ENCODE results near the gene LY6G5C. TPM values are rescaled to one million over a fixed set of nuclear protein-coding genes. Genes with fewer than 3 reads are reported as not detected.

The LY6G5C gene
- total and polyA plus RNA-seq, 2 experiments from 2014 or later: 2.1 TPM; not detected in 1

GRCh38 chr6:31723980-31724691 is 43.3 kb upstream of the LY6G5C start:
- H3K36me3 Mint-ChIP-seq (ENCODE audit: low read depth): peaks cover 22% of the 10 kb centered on the region
- peaks cover 9% of the 10 kb centered on the region; the same call in 1 of the 3 replicates for H3K4me1 Mint-ChIP-seq
- H3K9me3 Mint-ChIP-seq: no peaks in the 10 kb centered on the region; the same call in 2 of the 3 replicates
- Histone ChIP-seq H3K27me3 (ENCODE audit: insufficient read depth) (peaks cover 8% of the 10 kb centered on the region; the same call in 1 of the 2 replicates), H3K4me3 (no peak overlapping the region), H3K9me2 (ENCODE audit: insufficient read depth) (no peaks in the 10 kb centered on the region), H2AFZ (no peak overlapping the region), H3K4me2 (no peak overlapping the region), H3F3A (replicated peaks; ENCODE audit: low read depth) (no peaks in the 10 kb centered on the region), H3K4me1 (ENCODE audit: insufficient read depth) (peaks cover 4% of the 10 kb centered on the region; the same call in 1 of the 2 replicates), H3K36me3 (ENCODE audit: insufficient read depth) (no peaks in the 10 kb centered on the region), H3K27ac (ENCODE audit: low read depth) (no peak overlapping the region), H4K20me1 (replicated peaks; ENCODE audit: insufficient read depth) (no peaks in the 10 kb centered on the region), H3K79me2 (replicated peaks; ENCODE audit: insufficient read depth) (no peaks in the 10 kb centered on the region)
- DNase-seq (ENCODE audit: low spot score) (no peak), ATAC-seq (no peak)
- H3K27me3 Mint-ChIP-seq (ENCODE audit: insufficient read depth, low read depth, poor library complexity): peaks cover 21% of the 10 kb centered on the region
- TF ChIP-seq ZNF331 (CRISPR knock-in tag; IDR thresholded peaks at IDR 0.05; ENCODE audit: low read depth) (no peak), ZNF114 (CRISPR knock-in tag; IDR thresholded peaks at IDR 0.05) (no peak), ZNF462 (CRISPR knock-in tag; IDR thresholded peaks at IDR 0.05) (no peak), CREB1 (CRISPR knock-in tag; IDR thresholded peaks at IDR 0.05; ENCODE audit: low read depth) (no peak), JUNB (IDR thresholded peaks at IDR 0.05; ENCODE audit: unreplicated experiment) (no peak)
- TF ChIP-seq, protein P1, sequence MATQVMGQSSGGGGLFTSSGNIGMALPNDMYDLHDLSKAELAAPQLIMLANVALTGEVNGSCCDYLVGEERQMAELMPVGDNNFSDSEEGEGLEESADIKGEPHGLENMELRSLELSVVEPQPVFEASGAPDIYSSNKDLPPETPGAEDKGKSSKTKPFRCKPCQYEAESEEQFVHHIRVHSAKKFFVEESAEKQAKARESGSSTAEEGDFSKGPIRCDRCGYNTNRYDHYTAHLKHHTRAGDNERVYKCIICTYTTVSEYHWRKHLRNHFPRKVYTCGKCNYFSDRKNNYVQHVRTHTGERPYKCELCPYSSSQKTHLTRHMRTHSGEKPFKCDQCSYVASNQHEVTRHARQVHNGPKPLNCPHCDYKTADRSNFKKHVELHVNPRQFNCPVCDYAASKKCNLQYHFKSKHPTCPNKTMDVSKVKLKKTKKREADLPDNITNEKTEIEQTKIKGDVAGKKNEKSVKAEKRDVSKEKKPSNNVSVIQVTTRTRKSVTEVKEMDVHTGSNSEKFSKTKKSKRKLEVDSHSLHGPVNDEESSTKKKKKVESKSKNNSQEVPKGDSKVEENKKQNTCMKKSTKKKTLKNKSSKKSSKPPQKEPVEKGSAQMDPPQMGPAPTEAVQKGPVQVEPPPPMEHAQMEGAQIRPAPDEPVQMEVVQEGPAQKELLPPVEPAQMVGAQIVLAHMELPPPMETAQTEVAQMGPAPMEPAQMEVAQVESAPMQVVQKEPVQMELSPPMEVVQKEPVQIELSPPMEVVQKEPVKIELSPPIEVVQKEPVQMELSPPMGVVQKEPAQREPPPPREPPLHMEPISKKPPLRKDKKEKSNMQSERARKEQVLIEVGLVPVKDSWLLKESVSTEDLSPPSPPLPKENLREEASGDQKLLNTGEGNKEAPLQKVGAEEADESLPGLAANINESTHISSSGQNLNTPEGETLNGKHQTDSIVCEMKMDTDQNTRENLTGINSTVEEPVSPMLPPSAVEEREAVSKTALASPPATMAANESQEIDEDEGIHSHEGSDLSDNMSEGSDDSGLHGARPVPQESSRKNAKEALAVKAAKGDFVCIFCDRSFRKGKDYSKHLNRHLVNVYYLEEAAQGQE (IDR thresholded peaks at IDR 0.05; ENCODE audit: unreplicated experiment): no peak
- no peak overlapping the region for H3K27ac Mint-ChIP-seq
- H3K4me3 Mint-ChIP-seq: no peak overlapping the region

Measured in GM23338 (cell line).